ENCODE measurements around the gene ENOX1. TPM values are rescaled to one million over a fixed set of nuclear protein-coding genes. Genes with fewer than 3 reads are reported as not detected.

ENOX1 gene
- total RNA-seq, 2 experiments from 2014 or later = not detected

GRCh38 chr13:43776501-43777079 lies 10.2 kb downstream of the ENOX1 start:
- POLR2A ChIA-PET = no interaction called here
- H3K4me1 Mint-ChIP-seq = no peaks in the 10 kb centered on the region
- H3K27me3 Mint-ChIP-seq = peaks cover 16% of the 10 kb centered on the region
- no peaks in the 10 kb centered on the region for H3K36me3 Mint-ChIP-seq
- H3K4me3 Mint-ChIP-seq = no peak overlapping the region
- no peaks in the 10 kb centered on the region for H3K9me3 Mint-ChIP-seq
- ATAC-seq (ENCODE audit: low read depth) = no peak
- no peak overlapping the region for H3K27ac Mint-ChIP-seq
- DNase-seq = no peak

- H3K27ac Mint-ChIP-seq = no peak overlapping the region
- POLR2A ChIA-PET = no interaction called here
- no peaks in the 10 kb centered on the region for H3K36me3 Mint-ChIP-seq
- H3K9me3 Mint-ChIP-seq = no peaks in the 10 kb centered on the region
- H3K27me3 Mint-ChIP-seq = peaks cover 14% of the 10 kb centered on the region
- ATAC-seq (ENCODE audit: low read depth) (no peak), DNase-seq (no peak)
- no peak overlapping the region for H3K4me3 Mint-ChIP-seq
- H3K4me1 Mint-ChIP-seq = no peaks in the 10 kb centered on the region
Measured at GRCh38 chr13:43776006-43776405, 10.8 kb downstream of the ENOX1 start.

GRCh38 chr13:43773602-43774001 lies 13.2 kb downstream of the ENOX1 start:
- Mint-ChIP-seq H3K27ac (no peak overlapping the region), H3K36me3 (no peaks in the 10 kb centered on the region), H3K9me3 (no peaks in the 10 kb centered on the region), H3K4me3 (no peak overlapping the region), H3K27me3 (peaks cover 18% of the 10 kb centered on the region), H3K4me1 (no peaks in the 10 kb centered on the region)
- DNase-seq (no peak), ATAC-seq (ENCODE audit: low read depth) (no peak)
- POLR2A ChIA-PET = no interaction called here

- Mint-ChIP-seq H3K9me3 (no peaks in the 10 kb centered on the region), H3K36me3 (no peaks in the 10 kb centered on the region), H3K27ac (no peak overlapping the region), H3K4me1 (no peaks in the 10 kb centered on the region), H3K27me3 (peaks cover 26% of the 10 kb centered on the region), H3K4me3 (no peak overlapping the region)
- ATAC-seq (ENCODE audit: low read depth) = no peak
- POLR2A ChIA-PET = no interaction called here
- no peak for DNase-seq
Measured at GRCh38 chr13:43770871-43771270, 15.9 kb downstream of the ENOX1 start.

GRCh38 chr13:43769529-43769928 lies 17.2 kb downstream of the ENOX1 start:
- no peak overlapping the region for H3K4me3 Mint-ChIP-seq
- peaks cover 26% of the 10 kb centered on the region for H3K27me3 Mint-ChIP-seq
- POLR2A ChIA-PET = no interaction called here
- ATAC-seq (ENCODE audit: low read depth) (no peak), DNase-seq (no peak)
- H3K4me1 Mint-ChIP-seq = no peaks in the 10 kb centered on the region
- H3K9me3 Mint-ChIP-seq = no peaks in the 10 kb centered on the region
- no peak overlapping the region for H3K27ac Mint-ChIP-seq
- H3K36me3 Mint-ChIP-seq = no peaks in the 10 kb centered on the region

- Mint-ChIP-seq H3K27me3 (peaks cover 22% of the 10 kb centered on the region), H3K36me3 (no peaks in the 10 kb centered on the region), H3K4me1 (no peaks in the 10 kb centered on the region), H3K4me3 (no peak overlapping the region), H3K27ac (no peak overlapping the region), H3K9me3 (no peaks in the 10 kb centered on the region)
- POLR2A ChIA-PET = no interaction called here
- no peak for DNase-seq
- ATAC-seq (ENCODE audit: low read depth) = no peak
Measured at GRCh38 chr13:43767341-43767931, 19.3 kb downstream of the ENOX1 start.

GRCh38 chr13:43766725-43767124 lies 20.0 kb downstream of the ENOX1 start:
- H3K27ac Mint-ChIP-seq = no peak overlapping the region
- H3K4me1 Mint-ChIP-seq = no peaks in the 10 kb centered on the region
- POLR2A ChIA-PET = no interaction called here
- H3K9me3 Mint-ChIP-seq = no peaks in the 10 kb centered on the region
- no peak for DNase-seq
- ATAC-seq (ENCODE audit: low read depth) = no peak
- H3K36me3 Mint-ChIP-seq = no peaks in the 10 kb centered on the region
- peaks cover 22% of the 10 kb centered on the region for H3K27me3 Mint-ChIP-seq
- H3K4me3 Mint-ChIP-seq = no peak overlapping the region

- peaks cover 22% of the 10 kb centered on the region for H3K27me3 Mint-ChIP-seq
- H3K27ac Mint-ChIP-seq = no peak overlapping the region
- no peaks in the 10 kb centered on the region for H3K9me3 Mint-ChIP-seq
- POLR2A ChIA-PET = no interaction called here
- ATAC-seq (ENCODE audit: low read depth) (no peak), DNase-seq (no peak)
- no peaks in the 10 kb centered on the region for H3K36me3 Mint-ChIP-seq
- H3K4me1 Mint-ChIP-seq = no peaks in the 10 kb centered on the region
- no peak overlapping the region for H3K4me3 Mint-ChIP-seq
Measured at GRCh38 chr13:43764349-43764748, 22.4 kb downstream of the ENOX1 start.

GRCh38 chr13:43763143-43763759 lies 23.5 kb downstream of the ENOX1 start:
- Mint-ChIP-seq H3K4me1 (no peaks in the 10 kb centered on the region), H3K27me3 (peaks cover 21% of the 10 kb centered on the region), H3K9me3 (no peaks in the 10 kb centered on the region), H3K36me3 (no peaks in the 10 kb centered on the region), H3K27ac (no peak overlapping the region), H3K4me3 (no peak overlapping the region)
- DNase-seq (no peak), ATAC-seq (ENCODE audit: low read depth) (no peak)
- POLR2A ChIA-PET = no interaction called here

GRCh38 chr13:43761616-43762315 lies 25.0 kb downstream of the ENOX1 start:
- no peak for DNase-seq
- Mint-ChIP-seq H3K36me3 (no peaks in the 10 kb centered on the region), H3K9me3 (no peaks in the 10 kb centered on the region), H3K4me3 (no peak overlapping the region), H3K4me1 (no peaks in the 10 kb centered on the region), H3K27me3 (peaks cover 13% of the 10 kb centered on the region), H3K27ac (no peak overlapping the region)
- no peak for ATAC-seq (ENCODE audit: low read depth)
- POLR2A ChIA-PET = no interaction called here

GRCh38 chr13:43760257-43760656 lies 26.5 kb downstream of the ENOX1 start:
- Mint-ChIP-seq H3K4me3 (no peak overlapping the region), H3K27me3 (peaks cover 12% of the 10 kb centered on the region), H3K9me3 (no peaks in the 10 kb centered on the region), H3K36me3 (no peaks in the 10 kb centered on the region), H3K27ac (no peak overlapping the region), H3K4me1 (no peaks in the 10 kb centered on the region)
- POLR2A ChIA-PET = no interaction called here
- ATAC-seq (ENCODE audit: low read depth) = no peak
- DNase-seq = no peak

GRCh38 chr13:43758834-43759233 lies 27.9 kb downstream of the ENOX1 start:
- Mint-ChIP-seq H3K4me1 (no peaks in the 10 kb centered on the region), H3K27me3 (peaks cover 12% of the 10 kb centered on the region), H3K27ac (no peak overlapping the region), H3K4me3 (no peak overlapping the region), H3K36me3 (no peaks in the 10 kb centered on the region), H3K9me3 (no peaks in the 10 kb centered on the region)
- POLR2A ChIA-PET = no interaction called here
- DNase-seq (no peak), ATAC-seq (ENCODE audit: low read depth) (no peak)

- Mint-ChIP-seq H3K36me3 (no peaks in the 10 kb centered on the region), H3K9me3 (no peaks in the 10 kb centered on the region), H3K4me3 (no peak overlapping the region), H3K27me3 (peaks cover 8% of the 10 kb centered on the region), H3K4me1 (no peaks in the 10 kb centered on the region), H3K27ac (no peak overlapping the region)
- DNase-seq = no peak
- ATAC-seq (ENCODE audit: low read depth) = no peak
- POLR2A ChIA-PET = no interaction called here
Measured at GRCh38 chr13:43757266-43757665, 29.5 kb downstream of the ENOX1 start.

- no peaks in the 10 kb centered on the region for H3K9me3 Mint-ChIP-seq
- peaks cover 8% of the 10 kb centered on the region for H3K27me3 Mint-ChIP-seq
- H3K27ac Mint-ChIP-seq = no peak overlapping the region
- no peaks in the 10 kb centered on the region for H3K36me3 Mint-ChIP-seq
- no peak overlapping the region for H3K4me3 Mint-ChIP-seq
- POLR2A ChIA-PET = no interaction called here
- no peaks in the 10 kb centered on the region for H3K4me1 Mint-ChIP-seq
- no peak for DNase-seq
- ATAC-seq (ENCODE audit: low read depth) = no peak
Measured at GRCh38 chr13:43755844-43756243, 30.9 kb downstream of the ENOX1 start.
